ENCODE measurements around the gene LSAMP. TPM values are rescaled to one million over a fixed set of nuclear protein-coding genes. Genes with fewer than 3 reads are reported as not detected.

LSAMP gene
- total RNA-seq, 1 experiment from 2014 or later: 0.90 TPM

- H4K5ac ChIP-seq (ENCODE audit: insufficient read length, low read depth, low read length): no peak overlapping the region
- H3K27ac ChIP-seq (ENCODE audit: insufficient read length, low read depth, low read length): no peak overlapping the region
- DNase-seq: no peak
- H3K56ac ChIP-seq (ENCODE audit: insufficient read length, low read depth, low read length): no peak overlapping the region
- no peaks in the 10 kb centered on the region for H4K20me1 ChIP-seq (ENCODE audit: control insufficient read depth, insufficient read depth, insufficient read length)
- no peak overlapping the region for H2BK15ac ChIP-seq (ENCODE audit: low read depth, low read length)
- no peak overlapping the region for H2BK12ac ChIP-seq (ENCODE audit: insufficient read length, low read depth, low read length)
- H3K27me3 ChIP-seq (ENCODE audit: insufficient read depth, low read length): no peaks in the 10 kb centered on the region
- no peak overlapping the region for H2AFZ ChIP-seq (ENCODE audit: low read length)
- no peaks in the 10 kb centered on the region for H3K79me2 ChIP-seq (ENCODE audit: insufficient read depth, low read length)
- Mint-ChIP-seq H3K4me3 (no peak overlapping the region), H3K27ac (no peak overlapping the region), H3K9me3 (no peaks in the 10 kb centered on the region; a peak in 1 of 5 replicates), H3K4me1 (peaks cover 14 to 16% of the 10 kb centered on the region in 2 experiments), H3K36me3 (ENCODE audit: insufficient read depth in 1 of 3, low read depth in 3 of 3) (no peaks in the 10 kb centered on the region), H3K27me3 (ENCODE audit: low read depth) (peaks cover 4% of the 10 kb centered on the region; the same call in 1 of the 2 replicates)
- no peaks in the 10 kb centered on the region for H3K23me2 ChIP-seq (ENCODE audit: insufficient read length, low read depth, low read length, poor library complexity, severe bottlenecking)
- H3K9ac ChIP-seq (ENCODE audit: extremely low read depth, insufficient read length, low read length): no peak overlapping the region
- H2BK5ac ChIP-seq (ENCODE audit: insufficient read length, low read length): no peak overlapping the region
- H3T11ph ChIP-seq (ENCODE audit: low read length): no peak overlapping the region
- H3K9me3 ChIP-seq (ENCODE audit: control insufficient read depth, low read depth, low read length): no peaks in the 10 kb centered on the region
- no peak overlapping the region for H3K18ac ChIP-seq (ENCODE audit: insufficient read length, low read depth, low read length)
- WGBS (ENCODE audit: extremely low coverage, insufficient read length, low lambda C conversion rate): no CpG with 5 or more reads among the region's 2 CpGs
- no peak overlapping the region for H3K4ac ChIP-seq (ENCODE audit: low read depth, low read length)
- no peak overlapping the region for H4K91ac ChIP-seq (ENCODE audit: insufficient read length, low read depth, low read length)
- H3K14ac ChIP-seq (ENCODE audit: insufficient read depth, low read length): no peak overlapping the region
- H3K4me1 ChIP-seq (ENCODE audit: insufficient read depth, low read length): no peaks in the 10 kb centered on the region; the same call in 1 of the 2 replicates
- no peak overlapping the region for H2AK5ac ChIP-seq (ENCODE audit: insufficient read length, low read length)
- no peak overlapping the region for H3K23ac ChIP-seq (ENCODE audit: insufficient read length, low read depth, low read length)
- H2BK20ac ChIP-seq (ENCODE audit: low read depth, low read length, poor library complexity, severe bottlenecking): no peak overlapping the region
- no peaks in the 10 kb centered on the region for H3K79me1 ChIP-seq (ENCODE audit: insufficient read depth, low read depth, low read length, poor library complexity, severe bottlenecking)
- no peak overlapping the region for H3K4me2 ChIP-seq (ENCODE audit: insufficient read depth, insufficient read length, low read length)
- H2BK120ac ChIP-seq (ENCODE audit: low read depth, low read length, poor library complexity, severe bottlenecking): no peak overlapping the region
- no peak overlapping the region for H4K8ac ChIP-seq (replicated peaks; ENCODE audit: insufficient read length, low read depth, low read length)
- no peak for TF ChIP-seq CTCF (conservative IDR thresholded peaks at IDR 0.05)
Measured at GRCh38 chr3:116002235-116002634, 443.1 kb downstream of the LSAMP start.
